Measurements from ENCODE around the gene SNRPA. TPM values are rescaled to one million over a fixed set of nuclear protein-coding genes. Genes with fewer than 3 reads are reported as not detected.

The SNRPA gene
- total and polyA plus RNA-seq, 2 of the 8 experiments (the other 6 are each of a cell fraction or from before 2014, with no cell fraction given), result 201 to 202 TPM

GRCh38 chr19:40737102-40737644, 13.8 kb upstream of the SNRPA start (continued):
- TF ChIP-seq ATF2 (IDR thresholded peaks at IDR 0.05; ENCODE audit: low read length), result no peak
- TF ChIP-seq KDM5A (IDR thresholded peaks at IDR 0.05; ENCODE audit: low read length), result no peak
- no peak for TF ChIP-seq RFX5 (IDR thresholded peaks at IDR 0.05; ENCODE audit: borderline replicate concordance, low read depth, low read length)
- no peak for TF ChIP-seq RNF2 (IDR thresholded peaks at IDR 0.05; ENCODE audit: borderline replicate concordance, low read depth, low read length, missing control alignments, poor library complexity, severe bottlenecking)

All from H1 (cell line).